H1 (cell line): ENCODE results near the gene OPN3. TPM values are rescaled to one million over a fixed set of nuclear protein-coding genes. Genes with fewer than 3 reads are reported as not detected.

ENCODE experiments used
- CBX5 ChIP-seq: fragments of 300-800, 300-1000 bp; sonication (generic); IDR thresholded peaks from 2 replicates; pipeline ENCODE4 v1.7.1; 2016; ENCODE audit warnings: antibody characterized with exemption, low read length, low read depth
- CHD1 ChIP-seq: IDR thresholded peaks from 2 replicates; pipeline ENCODE4 v1.6.1; 2012; ENCODE audit warnings: low read depth, low read length, improper control_type of control experiment
- RNF2 ChIP-seq: fragments of 200-900, 300-1000 bp; sonication (generic); IDR thresholded peaks from 2 replicates; pipeline ENCODE4 v1.7.1; 2016; ENCODE audit warnings: borderline replicate concordance, low read depth, mild to moderate bottlenecking, antibody characterized with exemption, low read length; ENCODE audit not compliant: poor library complexity, severe bottlenecking; ENCODE audit errors: missing control alignments
- SRF ChIP-seq: IDR thresholded peaks from 2 replicates; pipeline ENCODE4 v1.6.1; 2011; ENCODE audit warnings: mild to moderate bottlenecking, low read depth, low read length, moderate library complexity
- polyA plus RNA-seq, 7 experiments: library from polyadenylated mRNA; depleted of rRNA in 3 of 7; stranded (reverse) in 5 of 7; unstranded in 2 of 7; fragments of >200 nt in 5 of 7; fragments of 200-250 nt in 2 of 7; gene quantifications; 1 replicate in 5 of 7; 2 replicates in 1 of 7; 4 replicates in 1 of 7; pipeline versions ENCODE4 v1.2.1 to v1.2.3, GENCODE V29; 2011 to 2013; ENCODE audit warnings: missing spikeins in 2 of 7, mixed read lengths in 2 of 7
- total RNA-seq: library from RNA; stranded (reverse); fragmentation: NEBNext Ultra II Directional; extraction: Animal tissue kit (Norgen Biotek cat#: 25700); gene quantifications from 2 replicates; pipeline ENCODE4 v1.2.1, GENCODE V29; 2021

Gene OPN3
- total and polyA plus RNA-seq, 2 of the 8 experiments (the other 6 are each of a cell fraction or from before 2014, with no cell fraction given) = 8.8 to 19.4 TPM

DNA sequence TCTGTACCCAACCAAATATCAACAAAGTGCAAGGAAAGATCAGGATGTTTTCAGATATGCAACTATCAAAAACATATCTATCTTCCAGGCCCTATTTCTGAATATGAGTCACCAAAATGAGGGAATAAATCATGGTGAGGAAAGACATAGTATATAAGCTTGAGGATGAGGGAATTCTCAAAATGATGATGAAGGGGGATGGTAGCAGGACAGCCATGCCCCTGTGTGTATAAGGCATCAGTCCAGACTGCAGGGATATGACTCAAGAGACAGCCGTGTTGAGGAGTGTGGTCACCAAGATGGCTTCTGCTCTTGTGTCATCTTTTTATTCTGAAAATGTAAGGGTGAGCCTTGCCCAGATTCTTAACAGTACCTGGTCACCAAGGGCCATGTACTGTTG is 7.5 kb upstream of the OPN3 start (continued):
- TF ChIP-seq RNF2 (no peak), CBX5 (no peak), CHD1 (no peak), SRF (no peak)
